ENCODE measurements around the gene PPP1R13B. TPM values are rescaled to one million over a fixed set of nuclear protein-coding genes. Genes with fewer than 3 reads are reported as not detected.

PPP1R13B gene
- total RNA-seq, 1 experiment from 2014 or later, result 17.8 TPM

DNA sequence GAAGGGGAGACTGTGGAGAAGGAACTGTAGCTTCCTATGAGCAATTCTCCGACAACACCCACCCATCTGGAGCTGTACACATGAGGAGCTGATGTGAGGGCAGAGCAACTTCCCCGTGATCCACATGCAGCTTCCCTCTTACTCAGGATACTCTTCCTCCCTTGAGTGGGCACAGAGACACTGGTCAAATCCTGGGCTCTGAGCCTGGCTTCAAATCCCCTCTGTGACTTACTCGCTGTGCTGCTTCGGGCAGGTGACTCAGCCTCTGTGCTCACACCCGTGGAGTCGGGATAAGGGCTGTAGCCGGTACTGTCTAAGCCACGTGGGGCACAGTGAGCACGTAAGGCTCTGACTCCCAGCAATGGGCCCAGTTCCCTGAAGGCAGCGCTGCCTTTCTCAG lies 100.7 kb downstream of the PPP1R13B start:
- intact Hi-C loops (cut with micrococcal nuclease), result no loop called here
- ChIA-PET RAD21 (ENCODE audit: low non-redundant PET in 1 of 2, low total read pairs in 2 of 2, uncharacterized antibody in 2 of 2, unreplicated experiment in 2 of 2) (no interaction called here), POLR2A (no interaction called here), CTCF (no interaction called here)
- Histone ChIP-seq H2AFZ (ENCODE audit: low read depth, low read length, poor library complexity, severe bottlenecking) (no peak overlapping the region), H3K36me3 (ENCODE audit: control insufficient read depth in 1 of 2, insufficient read depth in 2 of 2, low read length in 2 of 2) (no peaks in the 10 kb centered on the region; a peak in 2 of 4 replicates), H3K9ac (ENCODE audit: low read length) (no peak overlapping the region), H4K20me1 (ENCODE audit: insufficient read depth) (no peaks in the 10 kb centered on the region), H3K9me3 (ENCODE audit: control insufficient read depth in 1 of 2, insufficient read depth in 1 of 2, low read depth in 1 of 2, low read length in 2 of 2) (no peaks in the 10 kb centered on the region), H3K4me3 (replicated peaks in 1 of 2; ENCODE audit: low read depth in 1 of 2, low read length in 2 of 2) (no peak overlapping the region), H3K4me2 (ENCODE audit: low read length) (no peak overlapping the region), H3K27ac (ENCODE audit: low read depth, low read length) (no peak overlapping the region), H3K79me2 (ENCODE audit: insufficient read depth, low read length) (no peaks in the 10 kb centered on the region), H3K9me2 (ENCODE audit: insufficient read depth) (no peaks in the 10 kb centered on the region), H3K27me3 (ENCODE audit: insufficient read depth, low read length) (no peaks in the 10 kb centered on the region), H3K4me1 (ENCODE audit: control insufficient read depth in 1 of 2, insufficient read depth in 2 of 2, low read length in 2 of 2) (no peaks in the 10 kb centered on the region)
- DNase-seq (ENCODE audit: low read depth, low spot score) (no peak), ATAC-seq (peak; percentile 27; the same call in 1 of the 2 replicates)
- BruUV-seq (replicated peaks), result no TSS peak
- TF ChIP-seq FOSL1 (IDR thresholded peaks at IDR 0.05; ENCODE audit: low read depth), result no peak
- TF ChIP-seq SP1 (IDR thresholded peaks at IDR 0.05; ENCODE audit: low read depth), result no peak
- TF ChIP-seq CEBPB (IDR thresholded peaks at IDR 0.05; ENCODE audit: low read depth), result no peak
- TF ChIP-seq, protein P1, sequence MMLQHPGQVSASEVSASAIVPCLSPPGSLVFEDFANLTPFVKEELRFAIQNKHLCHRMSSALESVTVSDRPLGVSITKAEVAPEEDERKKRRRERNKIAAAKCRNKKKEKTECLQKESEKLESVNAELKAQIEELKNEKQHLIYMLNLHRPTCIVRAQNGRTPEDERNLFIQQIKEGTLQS (IDR thresholded peaks at IDR 0.05), result no peak
- no peak for TF ChIP-seq EZH2 (IDR thresholded peaks at IDR 0.05)
- TF ChIP-seq TCF7L2 (IDR thresholded peaks at IDR 0.05; ENCODE audit: borderline replicate concordance, extremely low read depth, insufficient read depth, insufficient read length), result no peak
- TF ChIP-seq RAD21 (IDR thresholded peaks at IDR 0.05; ENCODE audit: low read depth), result no peak
- TF ChIP-seq YY1 (IDR thresholded peaks at IDR 0.05; ENCODE audit: extremely low read depth, insufficient replicate concordance, low read depth, low read length), result no peak
- TF ChIP-seq, protein P2, sequence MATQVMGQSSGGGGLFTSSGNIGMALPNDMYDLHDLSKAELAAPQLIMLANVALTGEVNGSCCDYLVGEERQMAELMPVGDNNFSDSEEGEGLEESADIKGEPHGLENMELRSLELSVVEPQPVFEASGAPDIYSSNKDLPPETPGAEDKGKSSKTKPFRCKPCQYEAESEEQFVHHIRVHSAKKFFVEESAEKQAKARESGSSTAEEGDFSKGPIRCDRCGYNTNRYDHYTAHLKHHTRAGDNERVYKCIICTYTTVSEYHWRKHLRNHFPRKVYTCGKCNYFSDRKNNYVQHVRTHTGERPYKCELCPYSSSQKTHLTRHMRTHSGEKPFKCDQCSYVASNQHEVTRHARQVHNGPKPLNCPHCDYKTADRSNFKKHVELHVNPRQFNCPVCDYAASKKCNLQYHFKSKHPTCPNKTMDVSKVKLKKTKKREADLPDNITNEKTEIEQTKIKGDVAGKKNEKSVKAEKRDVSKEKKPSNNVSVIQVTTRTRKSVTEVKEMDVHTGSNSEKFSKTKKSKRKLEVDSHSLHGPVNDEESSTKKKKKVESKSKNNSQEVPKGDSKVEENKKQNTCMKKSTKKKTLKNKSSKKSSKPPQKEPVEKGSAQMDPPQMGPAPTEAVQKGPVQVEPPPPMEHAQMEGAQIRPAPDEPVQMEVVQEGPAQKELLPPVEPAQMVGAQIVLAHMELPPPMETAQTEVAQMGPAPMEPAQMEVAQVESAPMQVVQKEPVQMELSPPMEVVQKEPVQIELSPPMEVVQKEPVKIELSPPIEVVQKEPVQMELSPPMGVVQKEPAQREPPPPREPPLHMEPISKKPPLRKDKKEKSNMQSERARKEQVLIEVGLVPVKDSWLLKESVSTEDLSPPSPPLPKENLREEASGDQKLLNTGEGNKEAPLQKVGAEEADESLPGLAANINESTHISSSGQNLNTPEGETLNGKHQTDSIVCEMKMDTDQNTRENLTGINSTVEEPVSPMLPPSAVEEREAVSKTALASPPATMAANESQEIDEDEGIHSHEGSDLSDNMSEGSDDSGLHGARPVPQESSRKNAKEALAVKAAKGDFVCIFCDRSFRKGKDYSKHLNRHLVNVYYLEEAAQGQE (IDR thresholded peaks at IDR 0.05; ENCODE audit: low read depth), result no peak
- no peak for TF ChIP-seq POLR2AphosphoS5 (IDR thresholded peaks at IDR 0.05; ENCODE audit: low read depth, low read length)
- TF ChIP-seq POLR2A (IDR thresholded peaks at IDR 0.05; ENCODE audit: borderline replicate concordance, extremely low read depth, insufficient read depth, insufficient read length), result no peak
- no peak for TF ChIP-seq SRF (IDR thresholded peaks at IDR 0.05; ENCODE audit: low read depth)
- no peak for TF ChIP-seq EGR1 (IDR thresholded peaks at IDR 0.05; ENCODE audit: low read depth)
- TF ChIP-seq, protein P3, sequence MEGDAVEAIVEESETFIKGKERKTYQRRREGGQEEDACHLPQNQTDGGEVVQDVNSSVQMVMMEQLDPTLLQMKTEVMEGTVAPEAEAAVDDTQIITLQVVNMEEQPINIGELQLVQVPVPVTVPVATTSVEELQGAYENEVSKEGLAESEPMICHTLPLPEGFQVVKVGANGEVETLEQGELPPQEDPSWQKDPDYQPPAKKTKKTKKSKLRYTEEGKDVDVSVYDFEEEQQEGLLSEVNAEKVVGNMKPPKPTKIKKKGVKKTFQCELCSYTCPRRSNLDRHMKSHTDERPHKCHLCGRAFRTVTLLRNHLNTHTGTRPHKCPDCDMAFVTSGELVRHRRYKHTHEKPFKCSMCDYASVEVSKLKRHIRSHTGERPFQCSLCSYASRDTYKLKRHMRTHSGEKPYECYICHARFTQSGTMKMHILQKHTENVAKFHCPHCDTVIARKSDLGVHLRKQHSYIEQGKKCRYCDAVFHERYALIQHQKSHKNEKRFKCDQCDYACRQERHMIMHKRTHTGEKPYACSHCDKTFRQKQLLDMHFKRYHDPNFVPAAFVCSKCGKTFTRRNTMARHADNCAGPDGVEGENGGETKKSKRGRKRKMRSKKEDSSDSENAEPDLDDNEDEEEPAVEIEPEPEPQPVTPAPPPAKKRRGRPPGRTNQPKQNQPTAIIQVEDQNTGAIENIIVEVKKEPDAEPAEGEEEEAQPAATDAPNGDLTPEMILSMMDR (IDR thresholded peaks at IDR 0.05 in 2 of 3, conservative IDR thresholded peaks at IDR 0.05 in 1 of 3; ENCODE audit: borderline replicate concordance in 1 of 3, insufficient read depth in 1 of 3, low read depth in 2 of 3, low read length in 2 of 3), result no peak
- no peak for TF ChIP-seq JUND (IDR thresholded peaks at IDR 0.05)
- no peak for TF ChIP-seq ELF1 (IDR thresholded peaks at IDR 0.05; ENCODE audit: borderline replicate concordance, low read depth)
- TF ChIP-seq, protein P4, sequence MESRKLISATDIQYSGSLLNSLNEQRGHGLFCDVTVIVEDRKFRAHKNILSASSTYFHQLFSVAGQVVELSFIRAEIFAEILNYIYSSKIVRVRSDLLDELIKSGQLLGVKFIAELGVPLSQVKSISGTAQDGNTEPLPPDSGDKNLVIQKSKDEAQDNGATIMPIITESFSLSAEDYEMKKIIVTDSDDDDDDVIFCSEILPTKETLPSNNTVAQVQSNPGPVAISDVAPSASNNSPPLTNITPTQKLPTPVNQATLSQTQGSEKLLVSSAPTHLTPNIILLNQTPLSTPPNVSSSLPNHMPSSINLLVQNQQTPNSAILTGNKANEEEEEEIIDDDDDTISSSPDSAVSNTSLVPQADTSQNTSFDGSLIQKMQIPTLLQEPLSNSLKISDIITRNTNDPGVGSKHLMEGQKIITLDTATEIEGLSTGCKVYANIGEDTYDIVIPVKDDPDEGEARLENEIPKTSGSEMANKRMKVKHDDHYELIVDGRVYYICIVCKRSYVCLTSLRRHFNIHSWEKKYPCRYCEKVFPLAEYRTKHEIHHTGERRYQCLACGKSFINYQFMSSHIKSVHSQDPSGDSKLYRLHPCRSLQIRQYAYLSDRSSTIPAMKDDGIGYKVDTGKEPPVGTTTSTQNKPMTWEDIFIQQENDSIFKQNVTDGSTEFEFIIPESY (IDR thresholded peaks at IDR 0.05; ENCODE audit: extremely low read depth, insufficient replicate concordance, low read length), result no peak
